Natural killer cell (primary cell): ENCODE results near the gene GTF3C1. TPM values are rescaled to one million over a fixed set of nuclear protein-coding genes. Genes with fewer than 3 reads are reported as not detected.

Experiments
- ATAC-seq, 3 donors: fragments of 150-1000 bp in 2 of 3; fragments of 200-7000 bp in 1 of 3; cut with Tn5 transposase; 1 replicate in 1 of 3; 2 replicates in 2 of 3; pipeline ENCODE4 v1.10.0; 2021; ENCODE audit warnings: mild to moderate bottlenecking in 2 of 3, moderate library complexity in 2 of 3
- DNase-seq, 2 donors: peaks; one replicate each; pipeline versions ENCODE4 v3.0.0 to v3.0.0-alpha.2; 2013 to 2021; ENCODE audit warnings: mixed read lengths in 1 of 2
- H3K27ac ChIP-seq: one replicate; pipeline ENCODE4 v1.5.1; 2013; ENCODE audit warnings: mild to moderate bottlenecking, low read length
- H3K27me3 ChIP-seq: one replicate; pipeline ENCODE4 v1.6.1; 2013; ENCODE audit warnings: low read length; ENCODE audit not compliant: control insufficient read depth, insufficient read depth
- H3K36me3 ChIP-seq: one replicate; pipeline ENCODE4 v1.6.1; 2013; ENCODE audit warnings: low read length; ENCODE audit not compliant: control insufficient read depth, insufficient read depth
- H3K4me1 ChIP-seq: one replicate; pipeline ENCODE4 v1.6.1; 2013; ENCODE audit warnings: low read length; ENCODE audit not compliant: control insufficient read depth, insufficient read depth
- H3K4me3 ChIP-seq: one replicate; pipeline ENCODE4 v1.5.1; 2013; ENCODE audit warnings: low read length
- H3K9me3 ChIP-seq: one replicate; pipeline ENCODE4 v1.6.1; 2013; ENCODE audit warnings: low read length; ENCODE audit not compliant: control insufficient read depth, insufficient read depth
- H3K27ac Mint-ChIP-seq, 2 donors: one replicate each; pipeline ENCODE4 v1.8.0; 2022; ENCODE audit warnings: mild to moderate bottlenecking in 2 of 2, mixed read lengths in 2 of 2, moderate library complexity in 1 of 2
- H3K27me3 Mint-ChIP-seq, 2 donors: one replicate each; pipeline ENCODE4 v1.8.0; 2022; ENCODE audit warnings: low read depth in 2 of 2, mixed read lengths in 2 of 2
- H3K36me3 Mint-ChIP-seq: one replicate; pipeline ENCODE4 v1.8.0; 2022; ENCODE audit warnings: mixed read lengths
- H3K4me1 Mint-ChIP-seq, 2 donors: one replicate each; pipeline ENCODE4 v1.8.0; 2022; ENCODE audit warnings: mixed read lengths in 2 of 2
- H3K4me3 Mint-ChIP-seq: one replicate; pipeline ENCODE4 v1.8.0; 2022; ENCODE audit warnings: mild to moderate bottlenecking, moderate library complexity, mixed read lengths
- H3K9me3 Mint-ChIP-seq, 2 donors: one replicate each; pipeline ENCODE4 v1.8.0; 2022; ENCODE audit warnings: mixed read lengths in 2 of 2
- WGBS: methylation state at CpG from one replicate; pipeline ENCODE4 v1.1.7; 2013; ENCODE audit warnings: missing lambda C conversion rate; ENCODE audit not compliant: insufficient coverage; 5-methylcytosine and 5-hydroxymethylcytosine counted together
- intact Hi-C: fragments of 100-400 bp; cut with micrococcal nuclease; formaldehyde crosslinking; loops from one replicate; pipeline ENCODE4 v1.14.2; 2022
- total RNA-seq, 4 donors: library from RNA; stranded (reverse); fragments of 120-200 nt in 1 of 4; gene quantifications; one replicate each; pipeline versions ENCODE4 v1.2.3 to v1.2.4, GENCODE V29; 2013 to 2022
- TF ChIP-seq, protein P1 (sequence below): fragments of 200-600 bp; IDR thresholded peaks from one replicate; pipeline ENCODE4 v1.8.0; 2022; ENCODE audit warnings: antibody characterized with exemption

The GTF3C1 gene
- total RNA-seq, 3 donors from 2014 or later (not counting 1 experiment from before 2014, with no cell fraction given): 111 to 160 (median 125) TPM

DNA sequence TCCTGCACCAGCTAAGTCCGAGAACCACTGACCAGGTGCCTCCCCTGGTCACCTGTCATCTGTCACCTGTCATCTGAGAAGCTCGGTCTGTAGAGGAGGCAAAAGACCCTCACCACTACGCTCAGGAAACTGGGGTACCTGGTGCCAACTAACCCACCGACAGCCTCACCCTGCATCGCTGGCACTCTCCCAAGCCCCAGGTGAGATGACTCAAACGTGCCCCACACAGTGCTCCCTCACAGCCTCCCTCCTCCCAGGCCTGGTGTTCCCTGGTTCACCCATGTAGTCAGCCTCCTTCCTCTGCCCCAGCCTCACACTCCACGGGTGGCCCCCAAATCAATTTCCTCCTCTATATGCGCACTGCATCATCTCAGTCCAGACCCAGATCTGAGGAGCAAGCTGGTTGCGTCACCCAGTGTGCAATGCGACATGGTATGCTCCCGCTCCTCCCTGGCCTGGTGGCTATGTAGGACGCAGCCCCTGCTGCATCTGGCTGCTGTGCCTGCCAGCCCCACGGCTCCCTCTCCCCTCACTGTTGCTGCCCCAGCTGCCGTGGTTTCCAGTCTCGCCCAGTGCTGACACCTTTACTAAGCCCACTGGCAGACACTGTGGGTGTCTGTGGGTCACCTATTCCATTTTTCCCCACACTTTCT is 68.3 kb downstream of the GTF3C1 start:
- no peak overlapping the region for H3K27ac ChIP-seq
- Mint-ChIP-seq H3K27me3 (no peaks in the 10 kb centered on the region), H3K36me3 (peaks cover 56% of the 10 kb centered on the region), H3K4me1 (no peaks in the 10 kb centered on the region), H3K27ac (peak overlapping the region in 1 of 2 donors; percentile 45), H3K9me3 (no peaks in the 10 kb centered on the region), H3K4me3 (no peak overlapping the region)
- peaks cover 75% of the 10 kb centered on the region for H3K36me3 ChIP-seq
- TF ChIP-seq, protein P1, sequence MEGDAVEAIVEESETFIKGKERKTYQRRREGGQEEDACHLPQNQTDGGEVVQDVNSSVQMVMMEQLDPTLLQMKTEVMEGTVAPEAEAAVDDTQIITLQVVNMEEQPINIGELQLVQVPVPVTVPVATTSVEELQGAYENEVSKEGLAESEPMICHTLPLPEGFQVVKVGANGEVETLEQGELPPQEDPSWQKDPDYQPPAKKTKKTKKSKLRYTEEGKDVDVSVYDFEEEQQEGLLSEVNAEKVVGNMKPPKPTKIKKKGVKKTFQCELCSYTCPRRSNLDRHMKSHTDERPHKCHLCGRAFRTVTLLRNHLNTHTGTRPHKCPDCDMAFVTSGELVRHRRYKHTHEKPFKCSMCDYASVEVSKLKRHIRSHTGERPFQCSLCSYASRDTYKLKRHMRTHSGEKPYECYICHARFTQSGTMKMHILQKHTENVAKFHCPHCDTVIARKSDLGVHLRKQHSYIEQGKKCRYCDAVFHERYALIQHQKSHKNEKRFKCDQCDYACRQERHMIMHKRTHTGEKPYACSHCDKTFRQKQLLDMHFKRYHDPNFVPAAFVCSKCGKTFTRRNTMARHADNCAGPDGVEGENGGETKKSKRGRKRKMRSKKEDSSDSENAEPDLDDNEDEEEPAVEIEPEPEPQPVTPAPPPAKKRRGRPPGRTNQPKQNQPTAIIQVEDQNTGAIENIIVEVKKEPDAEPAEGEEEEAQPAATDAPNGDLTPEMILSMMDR: no peak
- no peak for ATAC-seq
- no peaks in the 10 kb centered on the region for H3K27me3 ChIP-seq
- no peak for DNase-seq
- H3K4me1 ChIP-seq: no peaks in the 10 kb centered on the region
- 86% methylated on average over 15 of the region's 15 CpGs for WGBS
- no peaks in the 10 kb centered on the region for H3K9me3 ChIP-seq
- no peak overlapping the region for H3K4me3 ChIP-seq
- intact Hi-C loops: no loop called here

DNA sequence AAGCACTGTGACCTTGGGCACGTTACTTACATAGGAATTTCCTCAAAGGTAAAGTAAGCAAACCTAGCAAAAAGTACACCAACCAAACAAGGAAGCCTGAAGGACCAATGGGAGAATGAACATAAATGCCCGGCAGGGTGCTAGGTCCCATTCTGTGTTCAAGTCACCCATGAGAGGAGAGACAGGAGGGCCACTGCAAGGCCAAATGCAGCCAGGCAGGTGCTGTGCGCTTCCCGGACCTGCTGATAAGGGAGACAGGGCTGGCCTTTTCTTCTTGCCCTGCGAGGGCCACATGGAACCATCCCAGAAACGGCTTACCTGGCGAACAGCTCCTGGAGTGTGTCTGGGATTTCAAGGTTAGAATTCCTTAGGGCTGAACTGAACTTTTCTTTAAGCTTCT is 69.0 kb downstream of the GTF3C1 start:
- H3K27ac ChIP-seq: no peak overlapping the region
- intact Hi-C loops: no loop called here
- Mint-ChIP-seq H3K27me3 (no peaks in the 10 kb centered on the region), H3K4me1 (no peaks in the 10 kb centered on the region), H3K36me3 (peaks cover 57% of the 10 kb centered on the region), H3K4me3 (no peak overlapping the region), H3K27ac (no peak overlapping the region), H3K9me3 (no peaks in the 10 kb centered on the region)
- WGBS: 92% methylated on average over 7 of the region's 7 CpGs
- no peaks in the 10 kb centered on the region for H3K27me3 ChIP-seq
- TF ChIP-seq, protein P1: no peak
- no peaks in the 10 kb centered on the region for H3K9me3 ChIP-seq
- H3K36me3 ChIP-seq: peaks cover 76% of the 10 kb centered on the region
- no peak overlapping the region for H3K4me3 ChIP-seq
- no peaks in the 10 kb centered on the region for H3K4me1 ChIP-seq
- ATAC-seq (no peak), DNase-seq (no peak)

DNA sequence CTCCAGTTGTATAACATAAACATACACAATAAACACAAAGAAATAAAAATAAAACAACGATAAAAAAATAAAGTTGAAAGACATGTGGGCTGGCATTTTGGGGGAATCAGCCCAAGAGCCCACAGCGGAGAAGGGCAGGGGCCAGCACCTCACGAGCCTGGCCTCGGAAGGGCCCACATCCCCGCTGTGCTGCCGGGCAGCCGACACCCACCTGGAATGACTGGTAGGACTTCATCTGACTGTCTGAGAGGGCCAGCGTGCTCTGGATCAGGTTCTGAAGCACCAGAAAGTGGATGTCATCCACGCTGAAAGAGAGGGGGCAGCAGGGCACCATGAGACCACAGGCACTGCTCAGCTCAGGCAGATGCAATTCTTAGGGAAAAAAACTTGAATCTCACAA is 73.5 kb downstream of the GTF3C1 start:
- H3K27me3 ChIP-seq: no peaks in the 10 kb centered on the region
- no peak overlapping the region for H3K27ac ChIP-seq
- H3K4me1 ChIP-seq: no peaks in the 10 kb centered on the region
- ATAC-seq (no peak), DNase-seq (no peak)
- intact Hi-C loops: no loop called here
- no peak overlapping the region for H3K4me3 ChIP-seq
- Mint-ChIP-seq H3K27me3 (no peaks in the 10 kb centered on the region), H3K4me3 (no peak overlapping the region), H3K27ac (no peak overlapping the region), H3K9me3 (no peaks in the 10 kb centered on the region), H3K4me1 (peaks cover 0 to 8% of the 10 kb centered on the region in 2 donors), H3K36me3 (peaks cover 37% of the 10 kb centered on the region)
- H3K9me3 ChIP-seq: no peaks in the 10 kb centered on the region
- TF ChIP-seq, protein P1: no peak
- WGBS: 98% methylated on average over 9 of the region's 9 CpGs
- H3K36me3 ChIP-seq: peaks cover 72% of the 10 kb centered on the region

DNA sequence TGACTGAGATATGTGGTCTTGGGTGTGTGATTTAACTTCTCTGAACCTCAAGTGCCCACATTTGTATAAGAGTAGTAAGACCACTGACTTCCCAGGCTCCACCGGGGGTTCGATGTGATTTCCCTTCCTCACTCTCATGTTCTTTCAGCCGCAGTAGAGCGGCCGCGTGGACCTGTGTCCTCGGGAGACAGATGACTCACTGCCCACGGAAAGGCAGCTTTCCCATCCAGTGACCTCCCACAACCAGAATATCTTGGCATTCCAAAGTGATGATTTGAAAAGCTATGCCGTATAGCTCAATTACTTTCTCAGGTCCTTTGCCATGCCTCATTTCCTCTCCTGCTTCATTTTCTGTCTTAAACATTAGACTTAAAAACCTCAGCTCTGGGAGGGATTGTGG is 74.2 kb downstream of the GTF3C1 start:
- Mint-ChIP-seq H3K4me1 (peaks cover 0 to 13% of the 10 kb centered on the region in 2 donors), H3K4me3 (no peak overlapping the region), H3K27ac (no peak overlapping the region), H3K9me3 (no peaks in the 10 kb centered on the region), H3K36me3 (peaks cover 44% of the 10 kb centered on the region), H3K27me3 (no peaks in the 10 kb centered on the region)
- no peaks in the 10 kb centered on the region for H3K27me3 ChIP-seq
- no peak overlapping the region for H3K4me3 ChIP-seq
- WGBS: 95% methylated on average over 9 of the region's 9 CpGs
- H3K9me3 ChIP-seq: no peaks in the 10 kb centered on the region
- intact Hi-C loops: no loop called here
- peaks cover 72% of the 10 kb centered on the region for H3K36me3 ChIP-seq
- DNase-seq (no peak), ATAC-seq (no peak)
- TF ChIP-seq, protein P1: no peak
- no peak overlapping the region for H3K27ac ChIP-seq
- H3K4me1 ChIP-seq: no peaks in the 10 kb centered on the region
